T47D (cell line): ENCODE data around the gene APBA2.

Source experiments
- DNase-seq, 2 experiments: peaks; one replicate each; pipeline versions ENCODE4 v3.0.0 to v3.0.0-alpha.2; 2011 to 2012; ENCODE audit warnings: low read depth in 1 of 2, low spot score in 1 of 2
- JUND ChIP-seq: IDR thresholded peaks from 2 replicates; pipeline ENCODE4 v1.6.1; 2012; ENCODE audit warnings: low read depth
- in situ Hi-C: cut with HindIII; loops from 2 replicates; pipeline ENCODE4 v1.10.0; 2016; ENCODE audit warnings: low sequenced_read_pairs, low pct_unique_long_range_greater_than_20kb

APBA2 gene

GRCh38 chr15:28957606-28958498, 72.1 kb downstream of the APBA2 start:
- no peak for TF ChIP-seq JUND
- DNase-seq = no peak
- in situ Hi-C loops = no loop called here

- TF ChIP-seq JUND = no peak
- in situ Hi-C loops = no loop called here
- no peak for DNase-seq
Observed at GRCh38 chr15:28959326-28959725, 73.6 kb downstream of the APBA2 start.

- no peak for TF ChIP-seq JUND
- in situ Hi-C loops = no loop called here
- DNase-seq = no peak
Observed at GRCh38 chr15:28960979-28961378, 75.2 kb downstream of the APBA2 start.

GRCh38 chr15:28961391-28961790, 75.6 kb downstream of the APBA2 start:
- in situ Hi-C loops = no loop called here
- no peak for TF ChIP-seq JUND
- no peak for DNase-seq

GRCh38 chr15:28962851-28963710, 77.3 kb downstream of the APBA2 start:
- in situ Hi-C loops = no loop called here
- no peak for TF ChIP-seq JUND
- DNase-seq = no peak

GRCh38 chr15:28963711-28964081, 77.9 kb downstream of the APBA2 start:
- TF ChIP-seq JUND = no peak
- DNase-seq = no peak
- in situ Hi-C loops = no loop called here

- in situ Hi-C loops = no loop called here
- no peak for TF ChIP-seq JUND
- DNase-seq = no peak
Observed at GRCh38 chr15:28964098-28964497, 78.3 kb downstream of the APBA2 start.

GRCh38 chr15:28967066-28967465, 81.3 kb downstream of the APBA2 start:
- in situ Hi-C loops = no loop called here
- no peak for DNase-seq
- no peak for TF ChIP-seq JUND

- no peak for TF ChIP-seq JUND
- no peak for DNase-seq
Observed at GRCh38 chr15:28967990-28968389, 82.2 kb downstream of the APBA2 start.

GRCh38 chr15:28969511-28970085, 83.8 kb downstream of the APBA2 start:
- no peak for TF ChIP-seq JUND
- in situ Hi-C loops = no loop called here
- no peak for DNase-seq

More at GRCh38 chr15:28967990-28968389, 82.2 kb downstream of the APBA2 start:
- in situ Hi-C loops = no loop called here

- TF ChIP-seq JUND = no peak
- in situ Hi-C loops = no loop called here
- DNase-seq = no peak
Observed at GRCh38 chr15:28974142-28974541, 88.4 kb downstream of the APBA2 start.

- DNase-seq = peak; percentile 26 to 71
- TF ChIP-seq JUND = no peak
Observed at GRCh38 chr15:28975766-28976179, 90.0 kb downstream of the APBA2 start.

More at GRCh38 chr15:28975766-28976179, 90.0 kb downstream of the APBA2 start:
- in situ Hi-C loops = no loop called here
